Measurements from ENCODE around the gene FBXO41. TPM values are rescaled to one million over a fixed set of nuclear protein-coding genes. Genes with fewer than 3 reads are reported as not detected.

The FBXO41 gene
- total and polyA plus RNA-seq, 9 of the 15 experiments (the other 6 are each of a cell fraction or from before 2014, with no cell fraction given) = 0.21 to 8.2 (median 3.5) TPM

- TF ChIP-seq, protein P1, sequence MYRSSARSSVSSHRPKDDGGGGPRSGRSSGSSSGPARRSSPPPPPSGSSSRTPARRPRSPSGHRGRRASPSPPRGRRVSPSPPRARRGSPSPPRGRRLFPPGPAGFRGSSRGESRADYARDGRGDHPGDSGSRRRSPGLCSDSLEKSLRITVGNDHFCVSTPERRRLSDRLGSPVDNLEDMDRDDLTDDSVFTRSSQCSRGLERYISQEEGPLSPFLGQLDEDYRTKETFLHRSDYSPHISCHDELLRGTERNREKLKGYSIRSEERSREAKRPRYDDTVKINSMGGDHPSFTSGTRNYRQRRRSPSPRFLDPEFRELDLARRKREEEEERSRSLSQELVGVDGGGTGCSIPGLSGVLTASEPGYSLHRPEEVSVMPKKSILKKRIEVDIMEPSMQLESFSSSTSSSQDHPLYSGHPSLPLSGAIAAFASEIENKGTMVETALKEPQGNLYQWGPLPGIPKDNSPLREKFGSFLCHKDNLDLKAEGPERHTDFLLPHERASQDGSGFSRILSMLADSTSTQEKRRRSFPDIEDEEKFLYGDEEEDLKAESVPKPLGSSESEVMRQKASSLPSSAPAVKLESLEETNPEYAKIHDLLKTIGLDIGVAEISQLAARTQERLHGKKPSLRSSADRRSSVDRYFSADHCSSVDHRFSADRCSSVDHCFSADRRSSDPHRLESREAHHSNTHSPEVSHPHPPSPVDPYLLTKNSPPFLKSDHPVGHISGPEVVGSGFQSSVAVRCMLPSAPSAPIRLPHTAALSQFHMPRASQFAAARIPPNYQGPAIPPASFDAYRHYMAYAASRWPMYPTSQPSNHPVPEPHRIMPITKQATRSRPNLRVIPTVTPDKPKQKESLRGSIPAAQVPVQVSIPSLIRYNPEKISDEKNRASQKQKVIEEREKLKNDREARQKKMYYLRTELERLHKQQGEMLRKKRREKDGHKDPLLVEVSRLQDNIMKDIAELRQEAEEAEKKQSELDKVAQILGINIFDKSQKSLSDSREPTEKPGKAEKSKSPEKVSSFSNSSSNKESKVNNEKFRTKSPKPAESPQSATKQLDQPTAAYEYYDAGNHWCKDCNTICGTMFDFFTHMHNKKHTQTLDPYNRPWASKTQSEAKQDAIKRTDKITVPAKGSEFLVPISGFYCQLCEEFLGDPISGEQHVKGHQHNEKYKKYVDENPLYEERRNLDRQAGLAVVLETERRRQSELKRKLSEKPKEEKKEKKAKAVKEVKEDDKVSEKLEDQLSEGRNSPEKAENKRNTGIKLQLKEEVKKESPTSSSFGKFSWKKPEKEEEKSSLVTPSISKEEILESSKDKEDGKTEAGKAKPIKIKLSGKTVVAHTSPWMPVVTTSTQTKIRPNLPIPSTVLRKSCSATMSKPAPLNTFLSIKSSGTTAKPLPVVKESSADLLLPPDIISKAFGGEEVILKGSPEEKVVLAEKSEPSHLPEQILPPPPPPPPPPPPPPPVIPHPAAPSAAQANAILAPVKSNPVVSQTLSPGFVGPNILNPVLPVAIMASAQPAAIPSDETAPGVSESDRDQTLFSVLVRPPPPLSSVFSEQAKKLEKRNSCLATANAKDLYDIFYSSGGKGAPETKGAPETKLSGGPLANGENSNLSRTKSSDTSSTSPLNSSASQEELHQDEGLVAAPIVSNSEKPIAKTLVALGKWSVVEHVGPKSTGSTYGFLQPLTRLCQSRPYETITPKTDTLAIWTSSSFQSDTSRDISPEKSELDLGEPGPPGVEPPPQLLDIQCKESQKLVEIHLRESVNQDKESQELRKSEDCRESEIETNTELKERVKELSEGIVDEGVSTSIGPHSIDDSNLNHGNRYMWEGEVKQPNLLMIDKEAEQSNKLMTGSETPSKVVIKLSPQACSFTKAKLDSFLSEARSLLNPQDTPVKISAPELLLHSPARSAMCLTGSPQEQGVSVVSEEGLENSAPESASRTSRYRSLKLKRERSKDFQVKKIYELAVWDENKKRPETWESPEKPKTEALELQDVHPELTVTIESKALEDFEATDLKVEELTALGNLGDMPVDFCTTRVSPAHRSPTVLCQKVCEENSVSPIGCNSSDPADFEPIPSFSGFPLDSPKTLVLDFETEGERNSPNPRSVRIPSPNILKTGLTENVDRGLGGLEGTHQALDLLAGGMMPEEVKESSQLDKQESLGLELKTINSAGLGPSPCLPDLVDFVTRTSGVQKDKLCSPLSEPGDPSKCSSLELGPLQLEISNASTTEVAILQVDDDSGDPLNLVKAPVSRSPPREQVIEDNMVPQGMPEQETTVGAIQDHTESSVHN (IDR thresholded peaks at IDR 0.05; ENCODE audit: borderline replicate concordance in 1 of 2, low read depth in 1 of 2) = no peak
- 0 out of 2 replicates have a peak, but pooled peaks have one; percentile 19 for TF ChIP-seq ETS1 (conservative IDR thresholded peaks at IDR 0.05; ENCODE audit: control insufficient read depth, low read depth, low read length)
Measured at GRCh38 chr2:73283545-73284295, 558 bp downstream of the FBXO41 start (continued).
